Spinal cord (tissue), 10 donors: ENCODE data around the gene RNF130. TPM values are rescaled to one million over a fixed set of nuclear protein-coding genes. Genes with fewer than 3 reads are reported as not detected.

ENCODE experiments used
- DNase-seq, 6 donors: peaks; one replicate each; pipeline versions ENCODE4 v3.0.0 to v3.0.0-alpha.2; 2013 to 2015; ENCODE audit warnings: low spot score in 6 of 6, low read depth in 4 of 6
- H3K27ac ChIP-seq: one replicate; pipeline ENCODE4 v1.5.1; 2013; ENCODE audit warnings: low read depth, low read length, control low read depth
- H3K27me3 ChIP-seq: one replicate; pipeline ENCODE4 v1.6.1; 2013; ENCODE audit warnings: low read length; ENCODE audit not compliant: control insufficient read depth, insufficient read depth
- H3K36me3 ChIP-seq: one replicate; pipeline ENCODE4 v1.6.1; 2013; ENCODE audit warnings: low read length; ENCODE audit not compliant: control insufficient read depth, insufficient read depth
- H3K4me1 ChIP-seq: one replicate; pipeline ENCODE4 v1.6.1; 2013; ENCODE audit warnings: low read length; ENCODE audit not compliant: control insufficient read depth, insufficient read depth
- H3K4me3 ChIP-seq: one replicate; pipeline ENCODE4 v1.5.1; 2013; ENCODE audit warnings: low read depth, low read length, control low read depth
- H3K9me3 ChIP-seq: one replicate; pipeline ENCODE4 v1.6.1; 2013; ENCODE audit warnings: low read length; ENCODE audit not compliant: control insufficient read depth, insufficient read depth
- WGBS: methylation state at CpG from one replicate; pipeline ENCODE4 v1.1.5; 2013; ENCODE audit warnings: missing lambda C conversion rate; ENCODE audit not compliant: insufficient coverage; 5-methylcytosine and 5-hydroxymethylcytosine counted together
- polyA plus RNA-seq, 2 donors: library from polyadenylated mRNA; unstranded; fragments of 120-200 nt; gene quantifications; one replicate each; pipeline ENCODE4 v1.2.1, GENCODE V29; 2013; ENCODE audit not compliant: insufficient read length in 2 of 2
- total RNA-seq, 2 donors: library from RNA; depleted of rRNA in 1 of 2; stranded (reverse); fragments of 120-200 nt in 1 of 2; fragments of >200 nt in 1 of 2; gene quantifications; one replicate each; pipeline versions ENCODE4 v1.2.3 to v1.2.4, GENCODE V29; 2013 to 2014
- donor health status: healthy.

RNF130 gene
- total and polyA plus RNA-seq, 4 donors: 66.5 to 102 (median 90.3) TPM

GRCh38 chr5:179955062-179955461 is 116.5 kb downstream of the RNF130 start:
- no peaks in the 10 kb centered on the region for H3K27me3 ChIP-seq
- no peaks in the 10 kb centered on the region for H3K4me1 ChIP-seq
- WGBS: 94% methylated on average over 3 of the region's 6 CpGs
- H3K9me3 ChIP-seq: no peaks in the 10 kb centered on the region
- H3K4me3 ChIP-seq: no peak overlapping the region
- H3K36me3 ChIP-seq: peaks cover 20% of the 10 kb centered on the region
- H3K27ac ChIP-seq: no peak overlapping the region
- no peak for DNase-seq

- Histone ChIP-seq H3K27me3 (no peaks in the 10 kb centered on the region), H3K4me1 (no peaks in the 10 kb centered on the region), H3K27ac (no peak overlapping the region), H3K9me3 (no peaks in the 10 kb centered on the region), H3K36me3 (peaks cover 20% of the 10 kb centered on the region), H3K4me3 (no peak overlapping the region)
- no CpG with 5 or more reads among the region's 6 CpGs for WGBS
- no peak for DNase-seq
These were observed 117.1 kb downstream of the RNF130 start for GRCh38 chr5:179954434-179954833.

- H3K4me1 ChIP-seq: no peaks in the 10 kb centered on the region
- DNase-seq: peak in 1 of 6 donors; percentile 49
- H3K36me3 ChIP-seq: peaks cover 22% of the 10 kb centered on the region
- H3K4me3 ChIP-seq: no peak overlapping the region
- no CpG with 5 or more reads among the region's 4 CpGs for WGBS
- H3K27me3 ChIP-seq: no peaks in the 10 kb centered on the region
- H3K27ac ChIP-seq: no peak overlapping the region
- no peaks in the 10 kb centered on the region for H3K9me3 ChIP-seq
These were observed 117.6 kb downstream of the RNF130 start for GRCh38 chr5:179953987-179954386.

- Histone ChIP-seq H3K9me3 (no peaks in the 10 kb centered on the region), H3K4me1 (no peaks in the 10 kb centered on the region), H3K4me3 (no peak overlapping the region), H3K36me3 (peaks cover 3% of the 10 kb centered on the region), H3K27ac (no peak overlapping the region), H3K27me3 (no peaks in the 10 kb centered on the region)
- 100% methylated on average over 3 of the region's 13 CpGs for WGBS
- DNase-seq: no peak
These were observed 134.4 kb downstream of the RNF130 start for GRCh38 chr5:179936976-179937681.

- 100% methylated on average over 1 of the region's 8 CpGs for WGBS
- no peak overlapping the region for H3K4me3 ChIP-seq
- no peaks in the 10 kb centered on the region for H3K27me3 ChIP-seq
- H3K27ac ChIP-seq: no peak overlapping the region
- no peaks in the 10 kb centered on the region for H3K9me3 ChIP-seq
- peaks cover 3% of the 10 kb centered on the region for H3K4me1 ChIP-seq
- peak in 1 of 6 donors; percentile 18 for DNase-seq
- no peaks in the 10 kb centered on the region for H3K36me3 ChIP-seq
These were observed 140.6 kb downstream of the RNF130 start for GRCh38 chr5:179930788-179931473.

GRCh38 chr5:179927824-179928223 is 143.7 kb downstream of the RNF130 start:
- no peaks in the 10 kb centered on the region for H3K36me3 ChIP-seq
- no peaks in the 10 kb centered on the region for H3K27me3 ChIP-seq
- no peak overlapping the region for H3K4me3 ChIP-seq
- no peak for DNase-seq
- H3K4me1 ChIP-seq: peaks cover 3% of the 10 kb centered on the region
- H3K27ac ChIP-seq: no peak overlapping the region
- no peaks in the 10 kb centered on the region for H3K9me3 ChIP-seq
- 95% methylated on average over 5 of the region's 7 CpGs for WGBS

GRCh38 chr5:179926657-179927056 is 144.9 kb downstream of the RNF130 start:
- Histone ChIP-seq H3K27me3 (no peaks in the 10 kb centered on the region), H3K4me1 (peaks cover 3% of the 10 kb centered on the region), H3K9me3 (no peaks in the 10 kb centered on the region), H3K4me3 (no peak overlapping the region), H3K27ac (no peak overlapping the region), H3K36me3 (no peaks in the 10 kb centered on the region)
- WGBS: 97% methylated on average over 7 of the region's 8 CpGs
- DNase-seq: no peak

GRCh38 chr5:179923436-179923835 is 148.1 kb downstream of the RNF130 start:
- 93% methylated on average over 5 of the region's 6 CpGs for WGBS
- no peak for DNase-seq
- H3K27me3 ChIP-seq: no peaks in the 10 kb centered on the region

GRCh38 chr5:179920175-179920574 is 151.4 kb downstream of the RNF130 start:
- H3K4me1 ChIP-seq: peaks cover 7% of the 10 kb centered on the region
- H3K9me3 ChIP-seq: no peaks in the 10 kb centered on the region
- H3K4me3 ChIP-seq: no peak overlapping the region
- DNase-seq: no peak
- H3K36me3 ChIP-seq: peaks cover 26% of the 10 kb centered on the region
- no CpG with 5 or more reads among the region's 4 CpGs for WGBS
- no peak overlapping the region for H3K27ac ChIP-seq
- H3K27me3 ChIP-seq: no peaks in the 10 kb centered on the region

More at GRCh38 chr5:179923436-179923835, 148.1 kb downstream of the RNF130 start:
- Histone ChIP-seq H3K36me3 (peaks cover 12% of the 10 kb centered on the region), H3K9me3 (no peaks in the 10 kb centered on the region), H3K27ac (no peak overlapping the region), H3K4me3 (no peak overlapping the region), H3K4me1 (no peaks in the 10 kb centered on the region)
